Measurements from ENCODE around the gene SNX32.

DNA sequence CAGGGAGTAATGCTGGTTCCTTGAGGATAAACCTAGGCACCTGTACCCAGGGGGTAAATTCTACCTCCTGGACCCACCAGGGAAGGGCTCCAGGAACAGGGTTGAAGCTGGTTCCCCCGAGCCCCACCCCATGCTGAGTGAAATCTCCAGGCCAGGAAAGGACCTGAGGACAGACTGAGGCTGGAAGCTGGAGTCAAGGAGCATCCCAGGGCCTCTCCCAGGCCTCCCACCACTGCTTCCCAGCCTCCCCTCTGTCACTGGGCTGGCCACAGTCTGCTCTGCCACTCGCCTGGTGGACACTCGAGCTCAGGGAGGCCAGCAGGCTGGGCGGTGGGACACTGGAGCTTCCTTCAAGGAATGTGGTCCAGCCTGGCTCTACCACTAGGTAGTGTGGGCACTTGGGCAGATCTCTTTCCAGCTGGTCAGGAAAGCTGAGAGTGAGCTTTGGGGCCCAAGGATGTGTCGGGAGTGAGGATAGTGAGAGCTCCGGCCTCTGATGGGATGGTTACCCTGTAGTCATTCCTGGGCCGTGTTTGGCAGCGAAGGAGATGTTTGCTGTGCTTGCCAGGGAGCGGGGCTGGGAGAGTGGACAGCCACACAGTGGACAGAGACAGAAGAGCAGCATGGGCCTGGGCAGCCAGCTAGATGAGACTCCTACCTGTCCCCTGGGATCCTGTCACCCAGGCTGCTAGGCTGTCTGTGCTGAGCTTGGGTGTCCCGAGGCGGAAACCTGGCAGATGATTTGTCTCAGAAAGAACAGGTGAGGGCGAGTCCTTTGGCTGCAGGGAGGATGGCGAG, 43.5 kb upstream of the SNX32 start:
- TF ChIP-seq, protein P1, sequence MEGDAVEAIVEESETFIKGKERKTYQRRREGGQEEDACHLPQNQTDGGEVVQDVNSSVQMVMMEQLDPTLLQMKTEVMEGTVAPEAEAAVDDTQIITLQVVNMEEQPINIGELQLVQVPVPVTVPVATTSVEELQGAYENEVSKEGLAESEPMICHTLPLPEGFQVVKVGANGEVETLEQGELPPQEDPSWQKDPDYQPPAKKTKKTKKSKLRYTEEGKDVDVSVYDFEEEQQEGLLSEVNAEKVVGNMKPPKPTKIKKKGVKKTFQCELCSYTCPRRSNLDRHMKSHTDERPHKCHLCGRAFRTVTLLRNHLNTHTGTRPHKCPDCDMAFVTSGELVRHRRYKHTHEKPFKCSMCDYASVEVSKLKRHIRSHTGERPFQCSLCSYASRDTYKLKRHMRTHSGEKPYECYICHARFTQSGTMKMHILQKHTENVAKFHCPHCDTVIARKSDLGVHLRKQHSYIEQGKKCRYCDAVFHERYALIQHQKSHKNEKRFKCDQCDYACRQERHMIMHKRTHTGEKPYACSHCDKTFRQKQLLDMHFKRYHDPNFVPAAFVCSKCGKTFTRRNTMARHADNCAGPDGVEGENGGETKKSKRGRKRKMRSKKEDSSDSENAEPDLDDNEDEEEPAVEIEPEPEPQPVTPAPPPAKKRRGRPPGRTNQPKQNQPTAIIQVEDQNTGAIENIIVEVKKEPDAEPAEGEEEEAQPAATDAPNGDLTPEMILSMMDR (IDR thresholded peaks at IDR 0.05): no peak
- TF ChIP-seq POLR2AphosphoS5 (IDR thresholded peaks at IDR 0.05; ENCODE audit: low read depth, low read length): no peak
- no peak for TF ChIP-seq TCF7L2 (IDR thresholded peaks at IDR 0.05; ENCODE audit: low read depth, low read length)

Data from Panc1 (cell line).